ENCODE data around the gene TTLL11. TPM values are rescaled to one million over a fixed set of nuclear protein-coding genes. Genes with fewer than 3 reads are reported as not detected.
"Not testable (repeated sequence)": the region's sequence is repeated elsewhere in the genome, so short reads cannot be mapped to it uniquely, and the experiment has no call there.

The TTLL11 gene
- total and polyA plus RNA-seq, 8 donors = 5.4 to 11.6 (median 9.5) TPM

DNA sequence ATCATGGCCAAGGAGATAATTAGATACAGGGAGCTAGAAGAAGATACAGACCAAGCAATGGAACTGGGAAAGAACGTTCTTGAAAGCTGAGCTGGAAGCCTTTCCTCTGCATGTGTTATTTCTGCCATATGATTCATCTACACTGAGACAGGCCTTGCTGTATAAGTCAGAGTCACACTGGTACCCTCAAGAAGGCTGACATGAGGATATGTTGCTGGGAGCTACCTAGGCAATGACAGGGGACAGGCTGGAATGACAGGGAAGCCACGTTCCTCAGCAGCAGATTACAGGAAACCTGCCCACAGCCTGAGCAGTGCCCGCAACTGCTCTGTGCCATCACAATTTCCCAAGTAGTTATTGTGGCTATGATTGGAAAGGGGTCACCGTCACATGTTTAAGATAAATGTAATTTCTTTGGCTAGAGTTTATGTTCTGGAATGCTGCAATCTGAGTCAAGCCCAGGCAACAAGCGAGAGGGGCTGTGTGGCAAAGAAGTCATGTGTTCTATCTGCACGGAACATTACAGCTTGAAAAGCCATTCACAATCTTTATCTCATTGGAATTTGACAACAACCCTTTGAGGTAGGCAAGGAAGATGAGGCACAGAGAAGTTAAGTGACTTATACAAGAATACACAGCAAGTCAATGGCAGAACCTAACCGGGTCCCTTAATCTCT lies 108.2 kb downstream of the TTLL11 start:
- Histone ChIP-seq H3K4me1 (no peaks in the 10 kb centered on the region), H3K27ac (peak overlapping the region in 1 of 2 donors; percentile 44), H3K9me3 (peaks cover 0 to 6% of the 10 kb centered on the region in 2 donors), H3K36me3 (peaks cover 0 to 10% of the 10 kb centered on the region in 2 donors), H3K4me3 (no peak overlapping the region), H3K27me3 (no peaks in the 10 kb centered on the region)
- no peak for DNase-seq
- intact Hi-C loops (cut with DNase I) = no loop called here
- peak; percentile 38 for ATAC-seq
- TF ChIP-seq, protein P1, sequence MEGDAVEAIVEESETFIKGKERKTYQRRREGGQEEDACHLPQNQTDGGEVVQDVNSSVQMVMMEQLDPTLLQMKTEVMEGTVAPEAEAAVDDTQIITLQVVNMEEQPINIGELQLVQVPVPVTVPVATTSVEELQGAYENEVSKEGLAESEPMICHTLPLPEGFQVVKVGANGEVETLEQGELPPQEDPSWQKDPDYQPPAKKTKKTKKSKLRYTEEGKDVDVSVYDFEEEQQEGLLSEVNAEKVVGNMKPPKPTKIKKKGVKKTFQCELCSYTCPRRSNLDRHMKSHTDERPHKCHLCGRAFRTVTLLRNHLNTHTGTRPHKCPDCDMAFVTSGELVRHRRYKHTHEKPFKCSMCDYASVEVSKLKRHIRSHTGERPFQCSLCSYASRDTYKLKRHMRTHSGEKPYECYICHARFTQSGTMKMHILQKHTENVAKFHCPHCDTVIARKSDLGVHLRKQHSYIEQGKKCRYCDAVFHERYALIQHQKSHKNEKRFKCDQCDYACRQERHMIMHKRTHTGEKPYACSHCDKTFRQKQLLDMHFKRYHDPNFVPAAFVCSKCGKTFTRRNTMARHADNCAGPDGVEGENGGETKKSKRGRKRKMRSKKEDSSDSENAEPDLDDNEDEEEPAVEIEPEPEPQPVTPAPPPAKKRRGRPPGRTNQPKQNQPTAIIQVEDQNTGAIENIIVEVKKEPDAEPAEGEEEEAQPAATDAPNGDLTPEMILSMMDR (IDR thresholded peaks at IDR 0.05) = no peak

DNA sequence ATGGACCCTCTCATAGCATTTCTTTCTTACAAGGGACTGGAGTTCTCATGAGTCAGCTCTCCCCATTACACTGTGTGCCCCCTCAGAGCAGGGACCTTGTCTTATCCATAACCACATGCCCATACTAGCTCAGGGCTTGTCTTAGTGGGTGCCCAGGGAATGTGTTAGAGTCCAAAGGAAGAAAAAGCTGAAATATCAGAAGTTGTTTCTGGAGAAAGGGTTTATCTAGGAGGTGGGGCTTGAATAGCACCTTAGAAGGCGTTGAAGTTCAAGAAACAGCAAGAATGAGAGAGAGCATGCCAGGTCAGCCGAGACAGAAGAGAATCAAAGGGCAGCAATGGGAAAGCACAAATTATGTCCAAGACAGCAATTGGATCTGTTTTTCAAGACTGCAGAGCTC lies 109.4 kb downstream of the TTLL11 start:
- DNase-seq = no peak

DNA sequence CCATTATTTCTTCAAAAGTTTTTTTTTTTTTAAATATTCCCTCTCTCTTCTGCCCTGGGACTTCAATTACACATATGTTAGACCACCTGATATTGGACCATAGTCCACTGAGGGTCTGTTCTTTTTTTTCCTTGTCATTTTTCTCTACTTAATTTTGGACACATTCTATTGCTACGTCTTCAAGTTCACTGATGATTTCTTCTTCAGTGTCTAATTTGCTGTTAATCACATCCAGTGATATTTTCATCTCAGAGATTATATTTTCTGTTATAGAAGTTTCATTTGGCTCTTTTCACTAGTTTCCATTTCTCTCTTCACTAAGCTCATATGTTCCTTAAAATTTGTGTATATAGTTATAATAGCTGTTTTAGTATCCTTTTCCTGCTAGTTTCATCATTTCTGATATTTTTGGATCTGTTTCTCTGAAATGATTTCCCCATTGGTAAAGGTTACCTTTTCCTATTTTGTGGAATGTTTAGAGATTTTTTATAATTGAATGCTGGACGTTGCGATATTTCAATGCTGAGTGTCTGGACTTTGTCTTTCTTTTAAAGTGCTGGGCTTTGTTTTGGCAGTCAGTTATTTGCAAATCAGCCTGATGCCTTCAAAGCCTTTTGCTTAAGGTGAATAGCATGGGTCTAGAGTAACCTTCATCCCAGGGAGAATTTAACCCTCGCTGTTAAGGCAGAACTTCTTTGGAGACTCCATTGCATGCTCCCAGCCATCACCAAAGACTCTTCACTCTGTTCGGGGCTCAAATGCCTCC lies 111.8 kb downstream of the TTLL11 start:
- Histone ChIP-seq H3K4me1 (no peaks in the 10 kb centered on the region), H3K4me3 (no peak overlapping the region), H3K36me3 (no peaks in the 10 kb centered on the region), H3K9me3 (peaks cover 0 to 6% of the 10 kb centered on the region in 2 donors), H3K27me3 (no peaks in the 10 kb centered on the region), H3K27ac (no peak overlapping the region)
- no peak for DNase-seq
- intact Hi-C loops (cut with DNase I) = no loop called here
- no peak for ATAC-seq
- TF ChIP-seq, protein P1 (IDR thresholded peaks at IDR 0.05) = no peak

More for the DNA sequence above, 109.4 kb downstream of the TTLL11 start:
- Histone ChIP-seq H3K4me3 (no peak overlapping the region), H3K27me3 (no peaks in the 10 kb centered on the region), H3K9me3 (peaks cover 0 to 6% of the 10 kb centered on the region in 2 donors), H3K27ac (peak overlapping the region in 1 of 2 donors; percentile 44), H3K4me1 (no peaks in the 10 kb centered on the region), H3K36me3 (peaks cover 0 to 2% of the 10 kb centered on the region in 2 donors)
- intact Hi-C loops (cut with DNase I) = no loop called here
- TF ChIP-seq, protein P1 (IDR thresholded peaks at IDR 0.05) = no peak
- no peak for ATAC-seq

DNA sequence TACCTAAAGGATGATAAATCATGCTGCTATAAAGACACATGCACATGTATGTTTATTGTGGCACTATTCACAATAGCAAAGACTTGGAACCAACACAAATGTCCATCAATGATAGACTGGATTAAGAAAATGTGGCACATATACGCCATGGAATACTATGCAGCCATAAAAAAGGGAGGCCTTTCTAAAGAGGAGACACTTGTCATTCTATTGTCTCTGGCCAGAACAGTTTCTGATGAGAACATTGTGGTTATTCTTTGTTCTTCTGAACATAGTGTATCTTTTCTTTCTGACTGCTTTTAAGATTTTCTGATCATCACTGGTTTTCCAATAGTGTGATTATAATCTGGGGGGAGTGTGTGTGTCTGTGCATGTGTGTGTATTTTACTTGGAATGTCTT lies 112.4 kb downstream of the TTLL11 start:
- H3K27me3 ChIP-seq; H3K36me3 ChIP-seq; DNase-seq; ATAC-seq; H3K4me3 ChIP-seq; intact Hi-C loops (cut with DNase I); H3K9me3 ChIP-seq; H3K4me1 ChIP-seq; H3K27ac ChIP-seq: not testable (repeated sequence)

DNA sequence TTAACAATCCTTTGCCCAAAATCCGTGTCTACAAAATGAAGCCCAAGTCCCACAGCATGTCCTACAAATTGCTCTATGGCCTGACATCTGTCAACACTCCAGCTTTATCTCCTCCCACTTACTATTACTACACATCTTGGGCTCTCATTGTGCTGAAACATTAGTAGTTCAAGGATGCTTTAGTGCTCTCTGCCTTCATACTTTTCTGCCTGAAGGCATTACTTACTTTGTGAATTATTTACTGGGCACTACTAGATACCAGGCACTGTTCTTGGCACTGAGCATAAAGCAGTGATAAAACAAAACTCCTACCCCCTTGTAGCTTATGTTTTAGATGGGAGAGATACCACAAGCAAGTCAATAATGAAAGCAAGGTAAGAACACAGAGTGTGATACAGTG lies 113.4 kb downstream of the TTLL11 start:
- intact Hi-C loops (cut with DNase I) = no loop called here
- no peak overlapping the region for H3K4me3 ChIP-seq
- peaks cover 0 to 16% of the 10 kb centered on the region in 2 donors for H3K4me1 ChIP-seq
- TF ChIP-seq, protein P1 (IDR thresholded peaks at IDR 0.05) = no peak
- no peak for DNase-seq
- H3K27ac ChIP-seq = no peak overlapping the region
- peaks cover 0 to 6% of the 10 kb centered on the region in 2 donors for H3K9me3 ChIP-seq
- no peaks in the 10 kb centered on the region for H3K36me3 ChIP-seq
- peak; percentile 54 for ATAC-seq
- H3K27me3 ChIP-seq = no peaks in the 10 kb centered on the region
